ENCODE measurements around the gene FALEC. TPM values are rescaled to one million over a fixed set of nuclear protein-coding genes. Genes with fewer than 3 reads are reported as not detected.

FALEC gene
- total and polyA plus RNA-seq, 3 experiments from 2014 or later: not detected

GRCh38 chr1:150513351-150513791, 2.2 kb upstream of the FALEC start:
- H3K36me3 Mint-ChIP-seq: peaks cover 0 to 4% (median 1%) of the 10 kb centered on the region in 3 donors
- no peaks in the 10 kb centered on the region for H3K9me3 ChIP-seq (ENCODE audit: low read length)
- H3K27me3 Mint-ChIP-seq: peaks cover 0 to 2% of the 10 kb centered on the region in 2 donors
- peak overlapping the region in 3 of 7 donors; percentile 12 to 48 (median 47) for H3K4me3 Mint-ChIP-seq
- ChIA-PET POLR2A (no interaction called here), CTCF (no interaction called here)
- H3K4me3 ChIP-seq (ENCODE audit: low read length): no peak overlapping the region
- H3K36me3 ChIP-seq (ENCODE audit: insufficient read depth, low read length): no peaks in the 10 kb centered on the region
- peaks cover 10% of the 10 kb centered on the region for H3K4me1 ChIP-seq (ENCODE audit: insufficient read depth, low read length)
- DNase-seq: no peak
- no peak overlapping the region for H3K27ac ChIP-seq (ENCODE audit: low read depth, low read length)
- no peak overlapping the region for H3K27ac Mint-ChIP-seq
- peaks cover 17 to 21% (median 19%) of the 10 kb centered on the region in 3 donors for H3K4me1 Mint-ChIP-seq
- H3K27me3 ChIP-seq (ENCODE audit: insufficient read depth, low read length, poor library complexity, severe bottlenecking): no peaks in the 10 kb centered on the region
- H3K9me3 Mint-ChIP-seq: no peaks in the 10 kb centered on the region

GRCh38 chr1:150514260-150514659, 1.3 kb upstream of the FALEC start:
- H3K9me3 Mint-ChIP-seq: no peaks in the 10 kb centered on the region

DNA sequence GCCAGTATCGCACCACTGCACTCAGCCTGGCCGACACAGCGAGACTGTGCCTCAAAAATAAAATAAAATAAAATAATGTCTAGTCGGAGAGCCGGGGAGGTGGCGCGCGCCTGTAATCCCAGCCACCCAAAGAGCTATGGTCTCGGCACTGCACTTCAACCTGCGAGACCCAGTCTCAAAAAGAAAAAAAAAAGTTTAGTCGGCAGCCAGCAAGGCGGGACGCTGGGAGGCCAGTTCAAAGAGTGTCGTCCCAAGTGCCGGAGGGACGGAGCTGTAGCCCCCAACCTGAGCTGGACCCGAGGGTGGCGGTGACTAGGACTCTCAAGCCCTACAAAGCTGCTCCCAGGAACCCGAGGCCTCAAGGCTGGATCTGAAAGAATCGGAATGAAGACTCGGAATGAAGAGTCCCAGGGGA, 632 bp upstream of the FALEC start:
- Histone ChIP-seq H3K4me3 (ENCODE audit: low read length) (peak overlapping the region; percentile 80), H3K36me3 (ENCODE audit: insufficient read depth, low read length) (no peaks in the 10 kb centered on the region), H3K27ac (ENCODE audit: low read depth, low read length) (peak overlapping the region; percentile 61), H3K4me1 (ENCODE audit: insufficient read depth, low read length) (peaks cover 10% of the 10 kb centered on the region), H3K27me3 (ENCODE audit: insufficient read depth, low read length, poor library complexity, severe bottlenecking) (no peaks in the 10 kb centered on the region), H3K9me3 (ENCODE audit: low read length) (no peaks in the 10 kb centered on the region)
- Mint-ChIP-seq H3K9me3 (no peaks in the 10 kb centered on the region), H3K27ac (peak overlapping the region; percentile 38 to 93 (median 70)), H3K4me3 (peak overlapping the region; percentile 87 to 94 (median 92)), H3K36me3 (peaks cover 0 to 4% (median 3%) of the 10 kb centered on the region in 3 donors), H3K27me3 (peaks cover 0 to 2% of the 10 kb centered on the region in 2 donors), H3K4me1 (peaks cover 17 to 21% (median 19%) of the 10 kb centered on the region in 3 donors)
- no peak for DNase-seq
- ChIA-PET CTCF (interaction anchor here (1.3 to 1.8 kb wide), 3 partner anchors 11 to 301 kb away, joined by 3 to 8 read pairs (median 5); no protein-coding TSS in a partner anchor), POLR2A (interaction anchor here (0.6 to 2.8 kb wide), 7 partner anchors 27 to 865 kb away, joined by 3 to 11 read pairs (median 5); partner anchors contain the start of genes RPRD2 and TARS2)

More at GRCh38 chr1:150514260-150514659, 1.3 kb upstream of the FALEC start:
- Histone ChIP-seq H3K4me1 (ENCODE audit: insufficient read depth, low read length) (peaks cover 10% of the 10 kb centered on the region), H3K36me3 (ENCODE audit: insufficient read depth, low read length) (no peaks in the 10 kb centered on the region), H3K27ac (ENCODE audit: low read depth, low read length) (no peak overlapping the region), H3K9me3 (ENCODE audit: low read length) (no peaks in the 10 kb centered on the region), H3K27me3 (ENCODE audit: insufficient read depth, low read length, poor library complexity, severe bottlenecking) (no peaks in the 10 kb centered on the region), H3K4me3 (ENCODE audit: low read length) (no peak overlapping the region)
- ChIA-PET POLR2A (no interaction called here), CTCF (interaction anchor here (1.3 kb wide), 1 partner anchor 10 kb away, joined by 3 read pairs; no protein-coding TSS in a partner anchor)
- Mint-ChIP-seq H3K36me3 (peaks cover 0 to 4% (median 3%) of the 10 kb centered on the region in 3 donors), H3K27me3 (peaks cover 0 to 2% of the 10 kb centered on the region in 2 donors), H3K4me1 (peaks cover 17 to 21% (median 19%) of the 10 kb centered on the region in 3 donors), H3K4me3 (peak overlapping the region; percentile 58 to 94 (median 90)), H3K27ac (peak overlapping the region in 2 of 8 donors; percentile 22 to 62)
- DNase-seq: no peak

DNA sequence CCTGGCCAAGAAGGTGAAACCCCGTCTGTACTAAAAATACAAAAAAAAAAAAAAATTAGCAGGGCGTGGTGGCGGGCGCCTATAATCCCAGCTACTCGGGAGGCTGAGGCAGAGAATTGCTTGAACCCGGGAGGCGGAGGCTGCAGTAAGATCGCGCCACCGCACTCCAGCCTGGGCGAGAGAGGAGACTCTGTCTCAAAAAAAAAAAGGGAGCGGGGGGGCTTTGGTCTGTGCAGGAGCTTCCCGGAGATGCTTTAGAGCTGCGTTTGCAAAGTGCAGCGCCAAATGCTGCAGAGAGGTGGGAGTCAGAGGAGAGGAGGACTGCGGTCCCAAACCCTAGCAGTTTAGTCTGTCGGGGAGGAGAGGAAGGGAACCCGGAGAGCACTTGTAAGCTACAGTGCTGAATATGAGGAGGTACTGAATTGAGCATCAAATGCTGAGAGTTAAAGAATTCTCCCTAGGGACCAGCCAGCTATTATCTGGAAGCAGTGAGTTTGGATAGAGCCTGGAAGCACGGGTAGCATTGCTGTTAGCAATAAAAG, 569 bp downstream of the FALEC start:
- CTCF ChIA-PET: interaction anchor here (0.7 to 1.8 kb wide), 6 partner anchors 9 to 302 kb away, joined by 3 to 8 read pairs (median 3); no protein-coding TSS in a partner anchor
- no peak for DNase-seq
- POLR2A ChIA-PET: interaction anchor here (0.7 to 2.8 kb wide), 6 partner anchors 13 to 152 kb away, joined by 3 to 11 read pairs (median 4); partner anchors contain the start of genes RPRD2 and TARS2
- Mint-ChIP-seq H3K4me1 (peaks cover 11 to 16% (median 13%) of the 10 kb centered on the region in 3 donors), H3K4me3 (peak overlapping the region; percentile 87 to 94 (median 92)), H3K9me3 (no peaks in the 10 kb centered on the region), H3K27me3 (peaks cover 0 to 2% of the 10 kb centered on the region in 2 donors), H3K36me3 (peaks cover 0 to 4% (median 1%) of the 10 kb centered on the region in 3 donors), H3K27ac (peak overlapping the region; percentile 17 to 96 (median 74))
- H3K36me3 ChIP-seq (ENCODE audit: insufficient read depth, low read length): no peaks in the 10 kb centered on the region
- peak overlapping the region; percentile 80 for H3K4me3 ChIP-seq (ENCODE audit: low read length)
- H3K9me3 ChIP-seq (ENCODE audit: low read length): no peaks in the 10 kb centered on the region
- H3K4me1 ChIP-seq (ENCODE audit: insufficient read depth, low read length): peaks cover 10% of the 10 kb centered on the region
- H3K27ac ChIP-seq (ENCODE audit: low read depth, low read length): peak overlapping the region; percentile 61
- no peaks in the 10 kb centered on the region for H3K27me3 ChIP-seq (ENCODE audit: insufficient read depth, low read length, poor library complexity, severe bottlenecking)

GRCh38 chr1:150516616-150517015, 1.1 kb downstream of the FALEC start:
- Histone ChIP-seq H3K36me3 (ENCODE audit: insufficient read depth, low read length) (no peaks in the 10 kb centered on the region), H3K4me1 (ENCODE audit: insufficient read depth, low read length) (peaks cover 10% of the 10 kb centered on the region), H3K4me3 (ENCODE audit: low read length) (peak overlapping the region; percentile 80), H3K9me3 (ENCODE audit: low read length) (no peaks in the 10 kb centered on the region), H3K27ac (ENCODE audit: low read depth, low read length) (peak overlapping the region; percentile 61), H3K27me3 (ENCODE audit: insufficient read depth, low read length, poor library complexity, severe bottlenecking) (no peaks in the 10 kb centered on the region)
- DNase-seq: no peak
- Mint-ChIP-seq H3K27me3 (peaks cover 0 to 2% of the 10 kb centered on the region in 2 donors), H3K27ac (peak overlapping the region in 7 of 8 donors; percentile 17 to 96 (median 74)), H3K9me3 (no peaks in the 10 kb centered on the region), H3K4me1 (peaks cover 11 to 16% (median 13%) of the 10 kb centered on the region in 3 donors), H3K36me3 (peaks cover 0 to 4% (median 1%) of the 10 kb centered on the region in 3 donors), H3K4me3 (peak overlapping the region; percentile 87 to 94 (median 92))
- POLR2A ChIA-PET: interaction anchor here (0.7 to 2.8 kb wide), 3 partner anchors 14 to 153 kb away, joined by 3 to 11 read pairs (median 6); partner anchors contain the start of gene RPRD2
- CTCF ChIA-PET: interaction anchor here (0.7 to 1.8 kb wide), 5 partner anchors 9 to 105 kb away, joined by 3 to 8 read pairs (median 3); no protein-coding TSS in a partner anchor

GRCh38 chr1:150521196-150521968, 5.8 kb downstream of the FALEC start:
- Histone ChIP-seq H3K4me1 (ENCODE audit: insufficient read depth, low read length) (peaks cover 3% of the 10 kb centered on the region), H3K27ac (ENCODE audit: low read depth, low read length) (no peak overlapping the region), H3K27me3 (ENCODE audit: insufficient read depth, low read length, poor library complexity, severe bottlenecking) (no peaks in the 10 kb centered on the region), H3K9me3 (ENCODE audit: low read length) (no peaks in the 10 kb centered on the region), H3K4me3 (ENCODE audit: low read length) (no peak overlapping the region), H3K36me3 (ENCODE audit: insufficient read depth, low read length) (no peaks in the 10 kb centered on the region)
- Mint-ChIP-seq H3K9me3 (no peaks in the 10 kb centered on the region), H3K4me3 (no peak overlapping the region), H3K36me3 (peaks cover 0 to 1% (median 0%) of the 10 kb centered on the region in 3 donors), H3K27me3 (no peaks in the 10 kb centered on the region), H3K27ac (no peak overlapping the region), H3K4me1 (peaks cover 2 to 6% (median 5%) of the 10 kb centered on the region in 3 donors)
- ChIA-PET POLR2A (interaction anchor here (0.6 to 0.7 kb wide), 3 partner anchors 15 to 68 kb away, joined by 3 to 5 read pairs (median 5); no protein-coding TSS in a partner anchor), CTCF (interaction anchor here (0.8 kb wide), 1 partner anchor 39 kb away, joined by 3 read pairs; no protein-coding TSS in a partner anchor)
- no peak for DNase-seq

DNA sequence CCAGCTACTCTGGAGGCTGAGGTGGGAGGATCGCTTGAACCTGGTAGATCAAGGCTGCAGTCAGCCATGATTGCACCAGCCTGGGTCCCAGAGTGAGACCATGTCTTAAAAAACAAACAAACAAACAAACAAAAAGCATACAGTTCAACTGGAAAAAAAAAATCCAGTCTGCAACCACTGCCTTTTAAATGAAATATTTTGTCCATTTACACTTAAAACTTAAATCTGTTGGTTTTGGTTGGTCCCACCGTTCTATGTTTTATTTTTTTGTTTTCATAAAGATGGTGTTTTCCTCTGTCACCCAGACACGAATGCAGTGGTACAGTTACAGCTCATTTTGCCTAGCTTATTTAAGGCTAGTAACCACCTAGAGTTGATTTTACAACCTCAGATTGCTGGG, 9.8 kb downstream of the FALEC start:
- no peak overlapping the region for H3K27ac ChIP-seq (ENCODE audit: low read depth, low read length)
- CTCF ChIA-PET: no interaction called here
- no peaks in the 10 kb centered on the region for H3K36me3 ChIP-seq (ENCODE audit: insufficient read depth, low read length)
- POLR2A ChIA-PET: no interaction called here
- Mint-ChIP-seq H3K4me3 (no peak overlapping the region), H3K36me3 (no peaks in the 10 kb centered on the region), H3K4me1 (no peaks in the 10 kb centered on the region), H3K27ac (no peak overlapping the region), H3K9me3 (no peaks in the 10 kb centered on the region), H3K27me3 (no peaks in the 10 kb centered on the region)
- DNase-seq: no peak
- H3K9me3 ChIP-seq (ENCODE audit: low read length): no peaks in the 10 kb centered on the region
- H3K4me1 ChIP-seq (ENCODE audit: insufficient read depth, low read length): no peaks in the 10 kb centered on the region
- H3K27me3 ChIP-seq (ENCODE audit: insufficient read depth, low read length, poor library complexity, severe bottlenecking): no peaks in the 10 kb centered on the region
- no peak overlapping the region for H3K4me3 ChIP-seq (ENCODE audit: low read length)
